Cardiac muscle cell (in vitro differentiated cells and primary cell): Measurements from ENCODE around the gene GID4. TPM values are rescaled to one million over a fixed set of nuclear protein-coding genes. Genes with fewer than 3 reads are reported as not detected.

ENCODE experiments used
- DNase-seq, 2 donors: peaks; one replicate each; pipeline versions ENCODE4 v3.0.0 to v3.0.0-alpha.2; 2010 to 2017; ENCODE audit warnings: low read depth in 1 of 2, low spot score in 1 of 2
- H3K27ac ChIP-seq: fragments of 200-600 bp; sonication (generic); 2 replicates; pipeline ENCODE4 v1.5.1; 2016
- H3K27me3 ChIP-seq: fragments of 200-600 bp; sonication (generic); 2 replicates; pipeline ENCODE4 v1.6.0; 2016; ENCODE audit warnings: control low read depth
- H3K36me3 ChIP-seq: fragments of 200-600 bp; sonication (generic); 2 replicates; pipeline ENCODE4 v1.5.1; 2016; ENCODE audit warnings: control low read depth
- H3K4me1 ChIP-seq: fragments of 200-600 bp; sonication (generic); 2 replicates; pipeline ENCODE4 v1.8.1; 2017; ENCODE audit warnings: low read depth, mild to moderate bottlenecking, mixed run types
- H3K4me3 ChIP-seq: fragments of 200-600 bp; sonication (generic); 2 replicates; pipeline ENCODE4 v1.5.1; 2016; ENCODE audit warnings: mild to moderate bottlenecking
- H3K9me3 ChIP-seq: fragments of 200-600 bp; sonication (generic); 2 replicates; pipeline ENCODE4 v1.5.1; 2017; ENCODE audit warnings: low read depth, mild to moderate bottlenecking, control low read depth
- polyA plus RNA-seq: library from polyadenylated mRNA; unstranded; fragments of >200 nt; fragmentation: Nextera tagmentation; extraction: Ambion mirVana; gene quantifications from 2 replicates; pipeline ENCODE4 v1.2.1, GENCODE V29; 2016
- total RNA-seq: library from RNA; depleted of rRNA; stranded (reverse); fragments of >200 nt; gene quantifications from 2 replicates; pipeline ENCODE4 v1.2.3, GENCODE V29; 2016
- TF ChIP-seq, protein P1 (sequence below): IDR thresholded peaks from 2 replicates; pipeline ENCODE4 v1.5.1; 2012; ENCODE audit warnings: low read depth, mild to moderate bottlenecking, low read length

The GID4 gene
- total and polyA plus RNA-seq, 2 experiments from 2014 or later: 9.8 to 9.9 TPM

DNA sequence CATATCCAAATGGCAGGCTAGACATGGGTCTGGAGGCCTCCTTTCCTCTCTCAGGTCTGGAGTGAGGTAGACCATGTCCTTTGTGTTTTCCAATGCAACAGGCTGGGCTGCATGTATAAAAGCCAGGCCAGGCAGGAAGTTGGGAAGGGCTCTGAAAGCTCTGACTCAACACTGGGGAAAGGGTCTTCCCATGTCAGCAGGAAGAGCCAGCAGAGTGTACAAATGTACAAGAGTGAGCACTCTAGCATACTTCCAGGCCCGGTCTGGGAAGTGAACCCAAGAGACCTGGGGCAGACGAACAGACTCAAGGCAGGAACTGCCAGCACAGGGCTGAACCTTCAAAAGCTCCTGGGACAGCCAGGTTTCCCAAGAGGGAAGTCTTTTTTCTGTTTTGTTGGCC lies 7.3 kb upstream of the GID4 start:
- Histone ChIP-seq H3K27ac (no peak overlapping the region), H3K9me3 (no peaks in the 10 kb centered on the region), H3K36me3 (no peaks in the 10 kb centered on the region), H3K4me3 (no peak overlapping the region), H3K27me3 (no peaks in the 10 kb centered on the region), H3K4me1 (peaks cover 35% of the 10 kb centered on the region)
- TF ChIP-seq, protein P1, sequence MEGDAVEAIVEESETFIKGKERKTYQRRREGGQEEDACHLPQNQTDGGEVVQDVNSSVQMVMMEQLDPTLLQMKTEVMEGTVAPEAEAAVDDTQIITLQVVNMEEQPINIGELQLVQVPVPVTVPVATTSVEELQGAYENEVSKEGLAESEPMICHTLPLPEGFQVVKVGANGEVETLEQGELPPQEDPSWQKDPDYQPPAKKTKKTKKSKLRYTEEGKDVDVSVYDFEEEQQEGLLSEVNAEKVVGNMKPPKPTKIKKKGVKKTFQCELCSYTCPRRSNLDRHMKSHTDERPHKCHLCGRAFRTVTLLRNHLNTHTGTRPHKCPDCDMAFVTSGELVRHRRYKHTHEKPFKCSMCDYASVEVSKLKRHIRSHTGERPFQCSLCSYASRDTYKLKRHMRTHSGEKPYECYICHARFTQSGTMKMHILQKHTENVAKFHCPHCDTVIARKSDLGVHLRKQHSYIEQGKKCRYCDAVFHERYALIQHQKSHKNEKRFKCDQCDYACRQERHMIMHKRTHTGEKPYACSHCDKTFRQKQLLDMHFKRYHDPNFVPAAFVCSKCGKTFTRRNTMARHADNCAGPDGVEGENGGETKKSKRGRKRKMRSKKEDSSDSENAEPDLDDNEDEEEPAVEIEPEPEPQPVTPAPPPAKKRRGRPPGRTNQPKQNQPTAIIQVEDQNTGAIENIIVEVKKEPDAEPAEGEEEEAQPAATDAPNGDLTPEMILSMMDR: no peak
- DNase-seq: peak in 1 of 2 donors; percentile 49

DNA sequence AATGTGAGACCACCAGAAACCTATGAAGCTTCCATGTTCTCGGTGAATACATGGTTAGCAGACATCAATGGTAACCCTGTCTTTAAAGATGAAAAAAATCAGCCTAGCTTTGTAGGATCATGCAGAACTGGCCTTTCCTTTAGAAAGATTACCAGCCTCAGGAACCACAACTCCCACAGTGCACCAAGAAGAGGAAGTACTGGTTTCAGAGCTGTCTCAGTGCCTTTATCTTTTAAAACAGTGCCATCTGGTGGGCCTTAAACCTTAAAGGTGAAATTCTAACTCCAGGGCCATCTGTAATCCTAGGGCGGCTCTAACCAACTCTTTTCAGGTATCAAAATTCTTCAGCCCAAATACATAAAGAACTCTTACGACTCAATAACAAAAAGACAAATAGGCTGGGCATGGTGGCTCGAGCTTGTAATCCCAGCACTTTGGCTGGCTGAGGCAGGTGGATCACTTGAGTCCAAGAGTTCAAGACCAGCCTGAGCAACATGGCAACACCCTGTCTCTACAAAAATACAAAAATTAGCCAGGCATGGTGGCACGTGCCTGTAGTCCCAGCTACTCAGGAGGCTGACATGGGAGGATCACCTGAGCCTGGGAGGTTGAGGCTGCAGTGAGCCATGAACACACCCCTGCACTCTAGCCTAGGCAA lies 5.6 kb upstream of the GID4 start:
- peak; percentile 88 to 91 for DNase-seq
- Histone ChIP-seq H3K9me3 (no peaks in the 10 kb centered on the region), H3K27me3 (no peaks in the 10 kb centered on the region), H3K4me1 (peaks cover 20% of the 10 kb centered on the region), H3K36me3 (no peaks in the 10 kb centered on the region), H3K27ac (no peak overlapping the region), H3K4me3 (no peak overlapping the region)
- TF ChIP-seq, protein P1: peak; percentile 55

DNA sequence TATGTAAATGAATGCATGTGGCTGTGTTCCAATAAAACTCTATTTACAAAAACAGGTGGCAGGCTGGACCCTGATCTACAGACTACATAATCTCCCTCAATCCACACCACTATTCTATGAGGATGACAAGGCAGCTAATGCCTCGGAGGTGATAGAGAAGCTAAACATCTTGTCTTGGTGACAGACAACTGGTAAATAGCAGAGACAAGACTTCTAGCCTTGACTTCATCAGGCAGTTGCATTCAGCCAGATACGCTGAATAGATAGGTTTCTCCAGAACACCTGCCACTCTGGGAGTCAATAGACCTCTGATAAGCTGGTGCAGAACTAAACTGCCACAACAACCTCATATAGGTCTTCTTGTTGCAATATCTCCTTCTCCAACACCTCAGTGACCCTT lies 3.5 kb upstream of the GID4 start:
- Histone ChIP-seq H3K36me3 (no peaks in the 10 kb centered on the region), H3K4me1 (peaks cover 12% of the 10 kb centered on the region), H3K9me3 (no peaks in the 10 kb centered on the region), H3K4me3 (no peak overlapping the region), H3K27me3 (no peaks in the 10 kb centered on the region), H3K27ac (peak overlapping the region; percentile 47)
- no peak for DNase-seq
- TF ChIP-seq, protein P1: no peak

DNA sequence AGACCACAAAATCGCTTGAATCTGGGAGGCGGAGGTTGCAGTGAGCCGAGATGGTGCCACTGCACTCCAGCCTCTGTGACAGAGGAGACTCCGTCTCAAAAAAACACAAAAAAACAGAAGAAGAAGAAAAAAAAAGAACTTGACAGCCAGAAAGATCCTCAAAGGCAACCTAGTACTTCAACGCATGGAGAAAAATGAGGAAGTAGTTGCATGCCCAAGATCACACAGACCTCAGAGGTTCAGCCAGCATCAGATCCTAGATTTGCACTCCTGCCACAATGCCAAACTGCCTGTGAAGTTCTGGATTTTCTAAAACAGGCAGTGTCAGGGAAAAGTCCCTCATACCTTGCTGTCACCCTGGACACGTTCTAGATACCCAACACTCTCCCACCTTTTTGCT lies 1.7 kb upstream of the GID4 start:
- TF ChIP-seq, protein P1: no peak
- no peak for DNase-seq
- H3K27ac ChIP-seq: no peak overlapping the region
- H3K4me3 ChIP-seq: no peak overlapping the region
- peaks cover 12% of the 10 kb centered on the region for H3K4me1 ChIP-seq
- H3K27me3 ChIP-seq: no peaks in the 10 kb centered on the region
- H3K36me3 ChIP-seq: no peaks in the 10 kb centered on the region
- H3K9me3 ChIP-seq: no peaks in the 10 kb centered on the region

DNA sequence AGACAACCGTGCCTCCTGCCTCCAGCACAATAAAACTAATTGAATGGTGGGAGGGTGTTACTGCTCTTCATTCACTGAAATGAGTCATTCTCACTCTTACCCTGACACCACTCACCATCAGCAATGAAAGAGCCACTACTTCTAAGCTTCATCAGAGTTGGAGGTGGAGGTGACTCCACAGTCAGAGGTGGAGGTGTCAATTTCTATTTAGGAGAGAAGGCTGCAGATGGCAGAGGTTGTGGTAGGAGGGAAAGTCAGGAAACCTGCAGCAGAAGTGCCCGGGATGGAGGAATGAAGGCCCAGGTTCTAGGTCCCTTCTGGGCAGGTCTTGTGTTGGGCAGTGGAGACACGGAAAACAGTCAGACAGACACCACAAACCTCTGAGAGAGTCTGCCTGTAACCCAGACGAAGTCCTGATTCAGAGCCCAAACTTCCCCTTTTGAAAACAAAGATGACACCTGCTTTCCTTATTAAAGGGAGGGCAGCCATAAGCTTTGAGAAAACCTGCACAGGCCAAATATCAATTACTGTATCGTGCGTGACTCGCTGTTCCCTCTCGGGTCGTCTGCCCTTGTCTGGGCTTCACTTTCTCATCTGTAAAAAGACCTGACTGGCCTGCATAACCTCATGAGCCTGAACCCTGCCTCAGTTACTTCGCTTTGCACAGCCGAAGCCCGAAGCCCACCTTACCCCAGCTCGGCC lies 908 bp upstream of the GID4 start:
- no peaks in the 10 kb centered on the region for H3K27me3 ChIP-seq
- no peaks in the 10 kb centered on the region for H3K9me3 ChIP-seq
- TF ChIP-seq, protein P1: no peak
- no peak overlapping the region for H3K27ac ChIP-seq
- H3K4me1 ChIP-seq: peaks cover 12% of the 10 kb centered on the region
- H3K4me3 ChIP-seq: peak overlapping the region; percentile 77
- no peaks in the 10 kb centered on the region for H3K36me3 ChIP-seq
- no peak for DNase-seq
